VCaP (cell line): ENCODE data around the gene SEC14L1.
"Not testable (repeated sequence)": the region's sequence is repeated elsewhere in the genome, so short reads cannot be mapped to it uniquely, and the experiment has no call there.

ENCODE experiments used
- H3K27ac ChIP-seq: fragments of 450-650 bp; 2 replicates; pipeline ENCODE4 v1.5.1; 2017
- CTCF ChIP-seq: fragments of 450-650 bp; conservative IDR thresholded peaks from 2 replicates; pipeline ENCODE4 v1.5.1; 2017; ENCODE audit warnings: mild to moderate bottlenecking, moderate library complexity

Gene SEC14L1

GRCh38 chr17:77245162-77245926, 104.6 kb downstream of the SEC14L1 start:
- no peak overlapping the region for H3K27ac ChIP-seq

GRCh38 chr17:77246110-77247047, 105.6 kb downstream of the SEC14L1 start:
- peak overlapping the region; percentile 75; the same call in 1 of the 2 replicates for H3K27ac ChIP-seq

More at GRCh38 chr17:77245162-77245926, 104.6 kb downstream of the SEC14L1 start:
- TF ChIP-seq CTCF, result no peak

GRCh38 chr17:77247048-77247541, 106.3 kb downstream of the SEC14L1 start:
- peak overlapping the region; percentile 75; the same call in 1 of the 2 replicates for H3K27ac ChIP-seq

More at GRCh38 chr17:77246110-77247047, 105.6 kb downstream of the SEC14L1 start:
- no peak for TF ChIP-seq CTCF

GRCh38 chr17:77247609-77248008, 106.8 kb downstream of the SEC14L1 start:
- TF ChIP-seq CTCF, result no peak
- H3K27ac ChIP-seq, result peak overlapping the region; percentile 75; the same call in 1 of the 2 replicates

More at GRCh38 chr17:77247048-77247541, 106.3 kb downstream of the SEC14L1 start:
- TF ChIP-seq CTCF, result peak; percentile 99

DNA sequence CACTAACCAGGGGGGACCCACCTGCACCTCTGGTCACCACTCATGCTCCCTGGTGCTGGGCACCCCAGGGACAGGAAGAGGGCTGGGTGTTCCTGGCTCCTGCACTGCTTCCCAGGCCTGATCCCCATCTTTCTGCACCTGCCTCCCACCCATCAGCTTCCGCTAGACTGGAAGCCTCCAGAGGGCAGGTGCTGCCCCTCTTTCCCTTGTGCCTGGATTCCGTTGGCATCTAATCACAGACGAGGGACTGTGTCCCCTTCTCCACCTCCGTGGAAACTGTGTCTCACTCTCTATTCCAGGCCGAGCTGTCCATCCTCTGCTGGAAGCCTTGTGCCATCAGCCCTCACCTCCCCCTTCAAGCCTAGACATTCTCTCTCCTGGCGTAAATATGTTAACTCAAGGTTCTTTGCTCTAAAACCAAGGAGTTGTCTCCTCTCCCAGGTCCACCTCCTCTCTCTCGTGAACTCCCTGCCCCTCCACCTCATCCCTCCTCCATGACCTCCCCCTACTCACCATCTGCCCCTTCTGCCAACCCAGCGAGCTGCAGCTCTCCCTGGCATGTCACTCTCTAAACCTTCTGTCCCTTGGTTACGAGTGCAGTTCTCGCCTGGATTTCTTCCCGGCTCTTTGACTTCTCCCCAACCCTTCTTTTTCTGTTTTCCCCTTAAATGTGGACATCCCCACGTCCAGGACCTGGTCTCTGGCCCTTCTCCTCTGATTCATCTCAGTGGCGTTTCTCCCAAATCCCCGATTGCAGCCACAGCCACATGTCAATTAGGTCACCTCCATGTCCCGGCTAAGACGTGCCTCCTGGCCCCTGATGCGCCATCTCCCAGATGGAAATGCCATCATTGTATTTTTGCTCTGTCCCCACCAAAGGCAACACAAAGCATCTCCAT, 107.7 kb downstream of the SEC14L1 start:
- H3K27ac ChIP-seq, result no peak overlapping the region
- no peak for TF ChIP-seq CTCF

GRCh38 chr17:77251622-77252183, 110.9 kb downstream of the SEC14L1 start:
- no peak for TF ChIP-seq CTCF
- H3K27ac ChIP-seq, result no peak overlapping the region

DNA sequence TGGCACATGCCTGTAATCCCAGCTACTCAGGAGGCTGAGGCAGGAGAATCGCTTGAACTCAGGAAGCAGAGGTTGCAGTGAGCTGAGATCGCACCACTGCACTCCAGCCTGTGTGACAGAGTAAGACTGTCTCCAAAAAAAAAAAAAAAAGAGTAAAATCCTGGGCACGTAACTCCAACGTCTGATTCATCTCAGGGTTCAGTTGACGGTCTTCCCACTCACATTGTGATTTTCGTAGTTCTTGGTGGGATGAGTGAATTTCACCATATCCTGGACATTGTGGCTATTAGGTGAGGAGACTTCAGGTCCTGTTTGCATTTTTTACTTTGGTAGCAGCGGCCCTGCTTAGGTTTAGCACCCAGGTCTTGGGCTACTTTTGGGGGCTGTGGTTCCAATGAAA, 111.5 kb downstream of the SEC14L1 start:
- H3K27ac ChIP-seq, result not testable (repeated sequence)
